ENCODE measurements around the gene RASGRF1. TPM values are rescaled to one million over a fixed set of nuclear protein-coding genes. Genes with fewer than 3 reads are reported as not detected.

RASGRF1 gene
- total RNA-seq, 4 donors from 2014 or later: 0.13 to 0.23 TPM; not detected in 2

GRCh38 chr15:79031821-79032220 is 58.8 kb downstream of the RASGRF1 start:
- Histone ChIP-seq H3K27ac (no peak overlapping the region), H3K27me3 (peaks cover 11% of the 10 kb centered on the region), H3K9me3 (peaks cover 0 to 13% (median 0%) of the 10 kb centered on the region in 3 donors), H3K4me1 (peaks cover 0 to 4% (median 0%) of the 10 kb centered on the region in 3 donors), H3K4me3 (no peak overlapping the region), H3K36me3 (no peaks in the 10 kb centered on the region)
- 83 to 100% methylated on average over 1 of the region's 12 CpGs for WGBS, 2 donors (ENCODE audit: low coverage in 1 of 2)
- ATAC-seq: no peak
- TF ChIP-seq POLR2AphosphoS5 (IDR thresholded peaks at IDR 0.05) (no peak), EP300 (IDR thresholded peaks at IDR 0.05) (no peak), CTCF (IDR thresholded peaks at IDR 0.05) (no peak), POLR2A (IDR thresholded peaks at IDR 0.05) (no peak)

- ATAC-seq: no peak
- WGBS, 2 donors (ENCODE audit: low coverage in 1 of 2): no CpG with 5 or more reads among the region's 9 CpGs
Observed at GRCh38 chr15:79031201-79031600, 59.4 kb downstream of the RASGRF1 start.

GRCh38 chr15:79030470-79030869 is 60.1 kb downstream of the RASGRF1 start:
- H3K4me1 ChIP-seq: no peaks in the 10 kb centered on the region
- no peak for TF ChIP-seq CTCF (IDR thresholded peaks at IDR 0.05)
- no peak for TF ChIP-seq POLR2AphosphoS5 (IDR thresholded peaks at IDR 0.05)
- no peak for TF ChIP-seq EP300 (IDR thresholded peaks at IDR 0.05)
- TF ChIP-seq POLR2A (IDR thresholded peaks at IDR 0.05): no peak

More at GRCh38 chr15:79031201-79031600, 59.4 kb downstream of the RASGRF1 start:
- no peak overlapping the region for H3K27ac ChIP-seq
- H3K36me3 ChIP-seq: no peaks in the 10 kb centered on the region
- H3K27me3 ChIP-seq: peaks cover 14% of the 10 kb centered on the region
- peaks cover 0 to 13% (median 0%) of the 10 kb centered on the region in 3 donors for H3K9me3 ChIP-seq
- H3K4me1 ChIP-seq: peaks cover 0 to 4% (median 0%) of the 10 kb centered on the region in 3 donors
- H3K4me3 ChIP-seq: no peak overlapping the region
- no peak for TF ChIP-seq POLR2A (IDR thresholded peaks at IDR 0.05)
- TF ChIP-seq EP300 (IDR thresholded peaks at IDR 0.05): no peak
- TF ChIP-seq POLR2AphosphoS5 (IDR thresholded peaks at IDR 0.05): no peak
- TF ChIP-seq CTCF (IDR thresholded peaks at IDR 0.05): no peak

GRCh38 chr15:79028411-79028964 is 62.1 kb downstream of the RASGRF1 start:
- H3K4me3 ChIP-seq: no peak overlapping the region
- no peak overlapping the region for H3K27ac ChIP-seq
- WGBS, 2 donors (ENCODE audit: low coverage in 1 of 2): 17 to 35% methylated on average over 3 to 6 of the region's 7 CpGs
- TF ChIP-seq CTCF (IDR thresholded peaks at IDR 0.05): peak in 3 of 4 experiments; percentile 57 to 75 (median 69)
- no peak for TF ChIP-seq EP300 (IDR thresholded peaks at IDR 0.05)
- no peak for TF ChIP-seq POLR2A (IDR thresholded peaks at IDR 0.05)
- H3K4me1 ChIP-seq: no peaks in the 10 kb centered on the region
- H3K9me3 ChIP-seq: peaks cover 0 to 2% (median 0%) of the 10 kb centered on the region in 3 donors
- peaks cover 5% of the 10 kb centered on the region for H3K27me3 ChIP-seq
- no peaks in the 10 kb centered on the region for H3K36me3 ChIP-seq
- no peak for ATAC-seq

More at GRCh38 chr15:79030470-79030869, 60.1 kb downstream of the RASGRF1 start:
- ATAC-seq: no peak
- Histone ChIP-seq H3K36me3 (no peaks in the 10 kb centered on the region), H3K27me3 (peaks cover 11% of the 10 kb centered on the region), H3K4me3 (no peak overlapping the region), H3K9me3 (peaks cover 0 to 13% (median 0%) of the 10 kb centered on the region in 3 donors), H3K27ac (no peak overlapping the region)
- 82 to 90% methylated on average over 2 to 3 of the region's 4 CpGs for WGBS, 2 donors (ENCODE audit: low coverage in 1 of 2)
